CD4-positive, alpha-beta T cell treated with Interleukin-10 for 1 hour (primary cell): ENCODE data around the gene THBS3.

Experiments
- DNase-seq: peaks from one replicate; pipeline ENCODE4 v3.0.0-alpha.2; 2020

THBS3 gene

DNA sequence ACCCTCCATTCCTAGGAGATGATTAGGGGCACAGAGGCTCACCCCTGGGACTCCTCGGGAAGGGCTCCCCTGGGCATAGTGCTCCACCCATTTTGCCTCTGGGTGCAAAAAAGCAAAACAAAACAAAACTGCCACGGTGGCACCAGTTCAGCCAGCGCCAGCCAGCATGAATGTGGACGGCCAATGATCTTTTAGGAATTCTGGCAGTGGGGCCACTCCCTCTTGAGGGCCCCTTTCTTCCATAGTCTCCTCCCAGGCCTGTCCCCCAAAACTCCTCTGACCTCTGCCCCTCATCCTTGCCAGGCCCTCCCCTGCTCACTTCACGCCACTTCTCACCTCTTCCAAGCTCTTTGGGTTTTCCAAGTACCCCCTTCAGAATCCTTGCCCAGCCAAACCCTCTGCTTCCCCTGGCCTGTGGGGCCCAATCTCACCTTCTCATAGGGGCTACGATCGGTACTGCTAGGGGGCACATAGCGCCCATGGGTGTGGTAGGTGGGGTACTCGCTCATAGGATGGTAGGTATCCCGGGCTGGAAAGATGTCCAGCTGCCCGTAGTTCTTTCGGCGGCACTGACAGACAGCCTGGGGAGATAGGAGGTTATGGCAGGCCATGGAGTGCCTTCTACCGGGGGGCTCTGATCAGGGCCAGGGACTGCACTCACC is 20.8 kb downstream of the THBS3 start:
- DNase-seq: no peak

DNA sequence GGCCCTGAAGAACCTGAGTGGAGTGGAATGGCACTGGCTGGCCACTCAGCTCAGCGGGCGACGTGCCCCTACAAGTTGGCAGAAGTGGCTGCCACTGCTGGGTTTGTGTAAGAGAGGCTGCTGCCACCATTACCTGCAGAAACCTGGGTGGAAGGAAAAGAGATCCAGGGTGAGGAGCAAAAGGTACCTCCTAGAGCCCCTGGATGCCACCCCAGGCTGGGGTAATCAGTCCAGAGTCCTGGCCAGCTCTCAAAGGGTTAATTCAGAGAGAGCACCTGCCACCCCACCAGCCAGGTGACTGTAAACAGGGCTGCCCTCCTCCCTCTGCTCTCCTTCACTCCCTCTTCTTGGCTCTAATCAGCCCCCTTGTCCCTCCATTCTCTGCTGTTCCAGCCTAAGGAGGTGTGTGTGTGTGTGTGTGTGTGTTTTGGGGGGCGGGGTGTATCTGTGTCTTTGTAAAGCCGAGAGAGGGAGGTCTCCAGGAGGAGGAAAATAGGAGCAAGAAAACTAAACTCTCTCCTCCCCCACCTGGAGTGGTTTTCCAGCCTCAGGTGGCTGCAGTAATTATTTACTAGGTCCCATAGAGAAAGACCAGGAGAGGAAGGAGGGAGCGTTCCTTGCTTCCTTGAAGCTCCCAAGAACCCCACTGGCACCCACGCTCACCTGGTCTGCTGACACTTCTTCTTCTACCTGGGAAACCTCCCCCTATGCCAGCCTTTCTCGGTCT is 21.5 kb downstream of the THBS3 start:
- DNase-seq: no peak

- no peak for DNase-seq
Measured at GRCh38 chr1:155185783-155186066, 22.0 kb downstream of the THBS3 start.

GRCh38 chr1:155184835-155185782 is 22.6 kb downstream of the THBS3 start:
- DNase-seq: no peak

GRCh38 chr1:155184351-155184811 is 23.3 kb downstream of the THBS3 start:
- no peak for DNase-seq

- DNase-seq: no peak
Measured at GRCh38 chr1:155183775-155184221, 23.9 kb downstream of the THBS3 start.

DNA sequence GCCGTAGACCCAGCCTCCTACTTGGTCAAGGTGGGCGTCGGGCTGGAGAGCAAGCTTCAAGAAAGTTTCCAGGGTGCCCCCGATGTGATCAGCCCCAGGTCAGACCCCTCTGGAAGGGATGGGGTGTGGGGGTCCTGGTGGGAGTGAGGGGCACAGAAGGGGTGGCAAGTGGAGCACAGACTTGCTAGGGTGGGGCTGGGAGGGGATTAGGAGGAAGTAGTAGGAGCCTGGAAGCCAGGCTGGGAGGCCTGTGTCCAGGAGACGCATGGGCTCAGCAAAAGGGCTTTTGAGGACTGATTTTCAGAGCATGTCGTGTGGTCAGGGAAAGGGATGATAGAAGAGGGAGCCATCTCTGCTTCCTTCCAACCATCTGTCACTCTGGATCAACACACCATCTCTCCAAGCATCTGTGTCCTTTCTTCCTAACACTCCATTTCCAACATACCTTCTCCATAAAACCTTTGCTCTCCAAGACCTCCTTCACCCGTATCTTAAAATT is 25.6 kb downstream of the THBS3 start:
- no peak for DNase-seq

DNA sequence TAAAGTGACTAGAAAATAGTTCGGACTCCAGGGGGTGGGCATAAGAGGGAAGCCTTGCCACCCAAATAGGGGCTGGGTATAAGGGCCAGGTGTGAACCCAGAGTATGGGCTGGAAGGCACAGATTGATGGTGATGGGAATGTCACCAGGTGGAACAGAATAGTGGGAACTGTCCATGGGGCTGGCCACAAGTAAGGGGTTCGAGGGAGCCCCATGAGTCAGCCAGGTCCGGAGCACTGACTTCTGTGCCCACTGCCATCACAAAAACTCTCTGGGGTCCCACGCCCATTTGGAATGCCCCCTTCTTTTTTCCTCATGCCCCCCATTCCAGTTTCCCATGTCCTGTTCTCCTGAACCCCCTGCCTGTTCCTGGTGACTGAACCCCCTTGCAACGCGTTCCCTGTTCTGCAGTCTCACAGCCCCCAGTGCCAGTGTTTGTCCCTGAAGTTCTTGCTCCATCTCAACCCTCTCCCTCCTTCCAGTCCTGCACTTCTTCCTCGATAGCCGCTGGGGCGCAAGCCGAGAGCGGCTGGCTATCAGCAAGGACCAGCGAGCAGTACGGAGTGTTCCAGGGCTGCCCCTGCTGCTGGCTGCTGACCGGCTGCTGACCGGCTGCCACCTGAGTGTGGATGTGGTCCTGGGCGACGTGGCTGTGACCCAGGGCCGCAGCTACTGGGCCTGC is 26.2 kb downstream of the THBS3 start:
- DNase-seq: no peak

DNA sequence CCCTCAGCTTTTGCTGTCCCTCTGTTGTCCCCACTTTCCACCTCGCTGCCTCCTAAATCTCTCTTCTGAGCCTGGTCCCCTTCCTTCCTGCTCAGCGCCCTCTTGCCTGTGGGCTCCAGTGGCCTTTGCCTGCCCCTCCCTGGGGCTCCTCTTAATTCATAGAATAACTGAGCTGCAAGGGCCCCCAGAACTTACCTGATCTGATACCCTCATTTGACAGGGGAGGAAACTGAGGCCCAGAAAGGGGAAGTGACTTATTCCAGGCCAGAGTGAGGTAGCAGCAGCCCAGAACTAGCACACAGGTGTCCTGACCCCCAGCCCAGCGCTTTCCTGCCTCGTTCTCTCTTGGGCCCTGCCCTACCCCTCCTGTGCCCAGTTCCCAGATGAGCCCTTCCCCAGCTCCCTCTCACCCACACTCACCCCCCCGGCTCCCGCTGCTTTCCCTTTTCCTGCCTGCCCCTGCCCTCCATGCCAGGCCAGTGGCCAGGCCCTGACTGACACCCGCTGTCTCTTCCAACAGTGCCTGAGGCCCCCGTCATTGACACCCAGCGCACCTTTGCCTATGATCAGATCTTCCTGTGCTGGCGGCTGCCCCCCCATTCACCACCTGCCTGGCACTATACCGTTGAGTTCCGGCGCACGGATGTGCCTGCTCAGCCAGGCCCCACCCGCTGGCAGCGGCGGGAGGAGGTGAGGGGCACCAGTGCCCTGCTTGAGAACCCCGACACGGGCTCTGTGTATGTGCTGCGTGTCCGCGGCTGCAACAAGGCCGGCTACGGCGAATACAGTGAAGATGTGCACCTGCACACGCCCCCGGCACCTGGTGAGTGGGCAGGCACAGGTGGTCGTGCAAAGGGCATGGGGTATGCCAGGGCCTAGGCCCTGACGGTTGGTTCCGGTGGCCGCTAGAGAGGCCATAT is 28.3 kb downstream of the THBS3 start:
- DNase-seq: no peak

- DNase-seq: no peak
Measured at GRCh38 chr1:155178441-155179111, 29.1 kb downstream of the THBS3 start.

DNA sequence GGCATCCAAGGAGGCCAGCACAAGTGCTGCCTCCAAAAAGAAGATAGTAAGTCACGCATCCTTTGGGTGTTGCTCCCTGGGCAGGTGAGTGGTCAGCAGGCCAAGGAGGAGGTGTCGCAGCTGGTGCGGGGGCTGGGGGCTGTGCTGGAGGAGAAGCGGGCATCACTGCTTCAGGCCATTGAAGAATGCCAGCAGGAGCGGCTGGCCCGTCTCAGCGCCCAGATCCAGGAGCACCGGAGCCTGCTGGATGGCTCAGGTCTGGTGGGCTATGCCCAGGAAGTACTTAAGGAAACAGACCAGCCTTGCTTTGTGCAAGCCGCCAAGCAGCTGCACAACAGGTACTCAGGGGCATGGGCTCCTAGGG is 29.8 kb downstream of the THBS3 start:
- DNase-seq: no peak

- DNase-seq: no peak
Measured at GRCh38 chr1:155177192-155177917, 30.3 kb downstream of the THBS3 start.

DNA sequence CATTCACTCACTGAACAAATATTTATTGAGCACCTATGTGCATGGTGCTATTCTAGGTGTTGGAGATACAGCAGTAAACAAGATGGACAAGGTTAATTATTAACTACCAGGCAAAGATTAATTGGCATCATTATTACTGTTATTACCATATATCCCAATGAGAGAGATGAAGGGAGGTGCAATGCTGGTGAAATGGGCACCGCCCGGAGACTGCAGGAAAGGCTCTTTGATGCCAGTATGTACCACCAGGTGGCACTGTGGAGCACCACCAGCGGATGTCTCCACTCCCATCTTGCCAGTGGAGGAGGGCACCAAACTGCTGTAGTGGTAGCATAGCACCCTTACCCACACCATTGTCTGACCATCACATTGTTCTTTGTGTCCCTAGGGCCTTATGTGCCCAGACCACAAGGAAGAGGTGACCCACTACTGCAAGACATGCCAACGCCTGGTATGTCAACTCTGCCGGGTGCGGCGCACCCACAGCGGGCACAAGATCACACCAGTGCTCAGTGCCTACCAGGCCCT is 31.1 kb downstream of the THBS3 start:
- DNase-seq: peak; percentile 87

- DNase-seq: peak; percentile 42
Measured at GRCh38 chr1:155175927-155176371, 31.7 kb downstream of the THBS3 start.

- DNase-seq: no peak
Measured at GRCh38 chr1:155175281-155175926, 32.3 kb downstream of the THBS3 start.

GRCh38 chr1:155174324-155175280 is 33.1 kb downstream of the THBS3 start:
- peak; percentile 75 for DNase-seq

DNA sequence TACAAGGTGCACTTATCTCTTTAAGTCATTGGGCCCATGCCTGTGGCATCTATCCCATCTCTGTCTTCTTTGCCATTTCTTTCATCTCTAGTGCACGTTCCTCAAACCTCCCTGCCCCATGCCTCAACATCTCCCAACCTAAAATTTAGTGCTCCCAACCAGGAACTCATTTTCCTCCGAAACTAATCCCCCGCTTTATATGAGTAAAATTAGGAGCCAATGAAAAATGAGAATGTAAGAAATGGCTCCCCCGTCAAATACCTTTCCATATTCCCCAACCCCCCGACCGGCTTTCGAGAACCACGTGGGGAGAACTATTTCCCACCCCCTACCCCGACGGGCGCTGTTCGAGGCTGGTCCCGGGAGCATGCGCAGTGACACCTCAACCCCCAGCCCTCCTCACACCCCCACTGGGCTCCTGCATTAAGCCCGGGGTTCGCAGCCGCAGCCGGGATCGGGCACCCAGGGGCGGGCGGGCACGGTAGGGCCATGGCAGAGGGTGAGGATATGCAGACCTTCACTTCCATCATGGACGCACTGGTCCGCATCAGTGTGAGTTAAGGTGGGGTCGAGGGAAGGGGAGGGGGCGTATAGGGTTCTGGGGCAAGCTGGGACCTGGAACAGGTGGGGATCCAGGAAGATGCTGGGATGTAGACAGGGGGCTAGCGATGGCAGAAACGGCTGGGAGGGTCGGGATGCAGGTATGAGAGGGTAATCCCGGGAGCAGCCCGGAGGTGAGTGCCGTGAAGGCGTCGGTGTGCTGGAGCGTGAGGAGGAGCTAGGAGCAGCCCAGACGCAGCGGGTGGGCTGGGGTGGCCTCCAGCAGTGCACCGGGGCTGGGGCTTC is 34.0 kb downstream of the THBS3 start, which contains the start of gene TRIM46:
Gene TRIM46, plus strand, starts transcription at position 372 of the 846 bp plus-strand sequence. Its CDS starts 118 bp downstream, at position 490.
- DNase-seq: peak; percentile 78
